Measurements from ENCODE around the gene GMEB1. TPM values are rescaled to one million over a fixed set of nuclear protein-coding genes. Genes with fewer than 3 reads are reported as not detected.

The GMEB1 gene
- polyA plus RNA-seq, 1 donor from 2014 or later: 4.9 TPM

DNA sequence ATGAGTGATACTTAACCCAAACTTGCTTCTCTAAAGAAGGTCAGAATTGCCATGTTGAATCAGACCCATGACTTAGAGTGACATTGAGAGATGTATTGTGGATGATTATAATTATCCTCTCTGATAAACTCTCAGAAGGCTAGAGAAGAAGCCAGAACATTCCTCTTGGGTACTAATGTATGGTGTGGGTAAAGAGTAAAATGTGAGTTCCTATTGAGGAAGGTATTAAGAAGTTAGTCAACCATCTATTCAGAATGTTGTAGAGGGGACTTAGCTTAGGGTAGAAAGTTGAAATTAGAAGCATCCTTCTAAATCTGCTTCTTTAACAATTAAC is 7.3 kb downstream of the GMEB1 start:
- Histone ChIP-seq H3K27me3 (ENCODE audit: insufficient read depth, low read depth, low read length) (no peaks in the 10 kb centered on the region), H3K4me3 (ENCODE audit: low read length) (no peak overlapping the region), H3K9me2 (ENCODE audit: insufficient read depth, low read length) (no peaks in the 10 kb centered on the region), H3K79me2 (replicated peaks; ENCODE audit: insufficient read depth, low read length) (peaks cover 2% of the 10 kb centered on the region), H3K9ac (ENCODE audit: low read length) (no peak overlapping the region), H2AFZ (ENCODE audit: low read depth, low read length) (no peak overlapping the region), H3K9me3 (ENCODE audit: low read length) (no peaks in the 10 kb centered on the region), H3K4me2 (ENCODE audit: low read length) (no peak overlapping the region), H4K20me1 (ENCODE audit: insufficient read depth) (no peaks in the 10 kb centered on the region), H3K27ac (ENCODE audit: low read length) (no peak overlapping the region), H3F3A (ENCODE audit: insufficient read depth, low read length, poor library complexity, severe bottlenecking) (no peaks in the 10 kb centered on the region), H3K36me3 (ENCODE audit: insufficient read depth, low read length) (no peaks in the 10 kb centered on the region)
- TF ChIP-seq SMC3 (conservative IDR thresholded peaks at IDR 0.05; ENCODE audit: poor library complexity) (no peak), RAD21 (conservative IDR thresholded peaks at IDR 0.05) (no peak), TAF1 (IDR thresholded peaks at IDR 0.05; ENCODE audit: low read depth) (no peak), POLR2AphosphoS5 (IDR thresholded peaks at IDR 0.05) (no peak), EP300 (conservative IDR thresholded peaks at IDR 0.05; ENCODE audit: poor library complexity, severe bottlenecking) (no peak), MXI1 (conservative IDR thresholded peaks at IDR 0.05; ENCODE audit: poor library complexity, severe bottlenecking) (no peak), EZH2 (IDR thresholded peaks at IDR 0.05; ENCODE audit: borderline replicate concordance, insufficient read depth, low read length, poor library complexity, severe bottlenecking) (no peak)
- TF ChIP-seq, protein P1, sequence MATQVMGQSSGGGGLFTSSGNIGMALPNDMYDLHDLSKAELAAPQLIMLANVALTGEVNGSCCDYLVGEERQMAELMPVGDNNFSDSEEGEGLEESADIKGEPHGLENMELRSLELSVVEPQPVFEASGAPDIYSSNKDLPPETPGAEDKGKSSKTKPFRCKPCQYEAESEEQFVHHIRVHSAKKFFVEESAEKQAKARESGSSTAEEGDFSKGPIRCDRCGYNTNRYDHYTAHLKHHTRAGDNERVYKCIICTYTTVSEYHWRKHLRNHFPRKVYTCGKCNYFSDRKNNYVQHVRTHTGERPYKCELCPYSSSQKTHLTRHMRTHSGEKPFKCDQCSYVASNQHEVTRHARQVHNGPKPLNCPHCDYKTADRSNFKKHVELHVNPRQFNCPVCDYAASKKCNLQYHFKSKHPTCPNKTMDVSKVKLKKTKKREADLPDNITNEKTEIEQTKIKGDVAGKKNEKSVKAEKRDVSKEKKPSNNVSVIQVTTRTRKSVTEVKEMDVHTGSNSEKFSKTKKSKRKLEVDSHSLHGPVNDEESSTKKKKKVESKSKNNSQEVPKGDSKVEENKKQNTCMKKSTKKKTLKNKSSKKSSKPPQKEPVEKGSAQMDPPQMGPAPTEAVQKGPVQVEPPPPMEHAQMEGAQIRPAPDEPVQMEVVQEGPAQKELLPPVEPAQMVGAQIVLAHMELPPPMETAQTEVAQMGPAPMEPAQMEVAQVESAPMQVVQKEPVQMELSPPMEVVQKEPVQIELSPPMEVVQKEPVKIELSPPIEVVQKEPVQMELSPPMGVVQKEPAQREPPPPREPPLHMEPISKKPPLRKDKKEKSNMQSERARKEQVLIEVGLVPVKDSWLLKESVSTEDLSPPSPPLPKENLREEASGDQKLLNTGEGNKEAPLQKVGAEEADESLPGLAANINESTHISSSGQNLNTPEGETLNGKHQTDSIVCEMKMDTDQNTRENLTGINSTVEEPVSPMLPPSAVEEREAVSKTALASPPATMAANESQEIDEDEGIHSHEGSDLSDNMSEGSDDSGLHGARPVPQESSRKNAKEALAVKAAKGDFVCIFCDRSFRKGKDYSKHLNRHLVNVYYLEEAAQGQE (IDR thresholded peaks at IDR 0.05; ENCODE audit: borderline replicate concordance): no peak
- TF ChIP-seq, protein P2, sequence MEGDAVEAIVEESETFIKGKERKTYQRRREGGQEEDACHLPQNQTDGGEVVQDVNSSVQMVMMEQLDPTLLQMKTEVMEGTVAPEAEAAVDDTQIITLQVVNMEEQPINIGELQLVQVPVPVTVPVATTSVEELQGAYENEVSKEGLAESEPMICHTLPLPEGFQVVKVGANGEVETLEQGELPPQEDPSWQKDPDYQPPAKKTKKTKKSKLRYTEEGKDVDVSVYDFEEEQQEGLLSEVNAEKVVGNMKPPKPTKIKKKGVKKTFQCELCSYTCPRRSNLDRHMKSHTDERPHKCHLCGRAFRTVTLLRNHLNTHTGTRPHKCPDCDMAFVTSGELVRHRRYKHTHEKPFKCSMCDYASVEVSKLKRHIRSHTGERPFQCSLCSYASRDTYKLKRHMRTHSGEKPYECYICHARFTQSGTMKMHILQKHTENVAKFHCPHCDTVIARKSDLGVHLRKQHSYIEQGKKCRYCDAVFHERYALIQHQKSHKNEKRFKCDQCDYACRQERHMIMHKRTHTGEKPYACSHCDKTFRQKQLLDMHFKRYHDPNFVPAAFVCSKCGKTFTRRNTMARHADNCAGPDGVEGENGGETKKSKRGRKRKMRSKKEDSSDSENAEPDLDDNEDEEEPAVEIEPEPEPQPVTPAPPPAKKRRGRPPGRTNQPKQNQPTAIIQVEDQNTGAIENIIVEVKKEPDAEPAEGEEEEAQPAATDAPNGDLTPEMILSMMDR (IDR thresholded peaks at IDR 0.05; ENCODE audit: poor library complexity, severe bottlenecking): no peak

DNA sequence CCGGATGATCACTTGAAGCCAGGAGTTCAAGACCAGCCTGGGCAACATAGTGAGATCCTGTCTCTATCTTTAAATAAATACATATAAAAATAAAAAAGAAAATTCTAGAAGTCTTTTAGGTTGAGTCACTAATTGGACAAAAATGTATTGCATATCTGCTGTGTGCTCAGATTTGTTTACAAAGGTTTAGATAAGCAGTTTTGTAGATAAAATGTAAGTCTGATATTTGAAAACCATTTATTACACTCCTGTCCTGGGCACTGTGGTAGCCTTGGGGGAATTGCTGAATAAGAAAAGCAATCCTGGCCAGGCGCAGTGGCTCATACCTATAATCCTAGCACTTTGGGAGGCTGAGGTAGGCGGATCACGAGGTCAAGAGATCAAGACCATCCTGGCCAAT is 11.6 kb downstream of the GMEB1 start:
- H3K27me3 ChIP-seq (ENCODE audit: insufficient read depth, low read depth, low read length): no peaks in the 10 kb centered on the region
- H3F3A ChIP-seq (ENCODE audit: insufficient read depth, low read length, poor library complexity, severe bottlenecking): no peaks in the 10 kb centered on the region
- TF ChIP-seq RAD21 (conservative IDR thresholded peaks at IDR 0.05) (no peak), EP300 (conservative IDR thresholded peaks at IDR 0.05; ENCODE audit: poor library complexity, severe bottlenecking) (no peak), SMC3 (conservative IDR thresholded peaks at IDR 0.05; ENCODE audit: poor library complexity) (no peak), POLR2AphosphoS5 (IDR thresholded peaks at IDR 0.05) (no peak), MXI1 (conservative IDR thresholded peaks at IDR 0.05; ENCODE audit: poor library complexity, severe bottlenecking) (no peak), EZH2 (IDR thresholded peaks at IDR 0.05; ENCODE audit: borderline replicate concordance, insufficient read depth, low read length, poor library complexity, severe bottlenecking) (no peak), TAF1 (IDR thresholded peaks at IDR 0.05; ENCODE audit: low read depth) (no peak)
- TF ChIP-seq, protein P1 (IDR thresholded peaks at IDR 0.05; ENCODE audit: borderline replicate concordance): no peak
- TF ChIP-seq, protein P2 (IDR thresholded peaks at IDR 0.05; ENCODE audit: poor library complexity, severe bottlenecking): no peak
- H3K9me3 ChIP-seq (ENCODE audit: low read length): no peaks in the 10 kb centered on the region
- H3K4me2 ChIP-seq (ENCODE audit: low read length): no peak overlapping the region
- H3K9me2 ChIP-seq (ENCODE audit: insufficient read depth, low read length): no peaks in the 10 kb centered on the region
- no peaks in the 10 kb centered on the region for H3K79me2 ChIP-seq (replicated peaks; ENCODE audit: insufficient read depth, low read length)
- H3K4me3 ChIP-seq (ENCODE audit: low read length): no peak overlapping the region
- no peaks in the 10 kb centered on the region for H3K36me3 ChIP-seq (ENCODE audit: insufficient read depth, low read length)
- H4K20me1 ChIP-seq (ENCODE audit: insufficient read depth): no peaks in the 10 kb centered on the region
- no peak overlapping the region for H3K9ac ChIP-seq (ENCODE audit: low read length)
- no peak overlapping the region for H3K27ac ChIP-seq (ENCODE audit: low read length)
- H2AFZ ChIP-seq (ENCODE audit: low read depth, low read length): no peak overlapping the region
